WERI-Rb-1 (cell line): Measurements from ENCODE around the gene NUDT8.

Source experiments
- DNase-seq: peaks from one replicate; pipeline ENCODE4 v3.0.0-alpha.2; 2020
- H3K27ac ChIP-seq: fragments of 250-450 bp; sonication (Bioruptor Pico); 2 replicates; pipeline ENCODE4 v1.5.1; 2020; ENCODE audit warnings: mild to moderate bottlenecking, moderate library complexity
- H3K27me3 ChIP-seq: fragments of 250-450 bp; sonication (Bioruptor Pico); 2 replicates; pipeline ENCODE4 v1.5.1; 2021; ENCODE audit warnings: mild to moderate bottlenecking, low read depth, moderate library complexity; ENCODE audit not compliant: insufficient read depth, severe bottlenecking
- H3K36me3 ChIP-seq: fragments of 250-450 bp; sonication (Bioruptor Pico); 2 replicates; pipeline ENCODE4 v1.5.1; 2020; ENCODE audit warnings: mild to moderate bottlenecking, moderate library complexity
- H3K4me3 ChIP-seq: 2 replicates; pipeline ENCODE4 v1.5.1; 2011; ENCODE audit warnings: low read depth, mild to moderate bottlenecking, control low read depth, low read length
- H3K9me3 ChIP-seq: fragments of 250-450 bp; sonication (Bioruptor Pico); 2 replicates; pipeline ENCODE4 v1.5.1; 2021; ENCODE audit warnings: mild to moderate bottlenecking, moderate library complexity; ENCODE audit not compliant: severe bottlenecking
- CTCF ChIP-seq: IDR thresholded peaks from 2 replicates; pipeline ENCODE4 v1.5.1; 2011; ENCODE audit warnings: low read depth, mild to moderate bottlenecking, control low read depth, inconsistent platforms, low read length

The NUDT8 gene

DNA sequence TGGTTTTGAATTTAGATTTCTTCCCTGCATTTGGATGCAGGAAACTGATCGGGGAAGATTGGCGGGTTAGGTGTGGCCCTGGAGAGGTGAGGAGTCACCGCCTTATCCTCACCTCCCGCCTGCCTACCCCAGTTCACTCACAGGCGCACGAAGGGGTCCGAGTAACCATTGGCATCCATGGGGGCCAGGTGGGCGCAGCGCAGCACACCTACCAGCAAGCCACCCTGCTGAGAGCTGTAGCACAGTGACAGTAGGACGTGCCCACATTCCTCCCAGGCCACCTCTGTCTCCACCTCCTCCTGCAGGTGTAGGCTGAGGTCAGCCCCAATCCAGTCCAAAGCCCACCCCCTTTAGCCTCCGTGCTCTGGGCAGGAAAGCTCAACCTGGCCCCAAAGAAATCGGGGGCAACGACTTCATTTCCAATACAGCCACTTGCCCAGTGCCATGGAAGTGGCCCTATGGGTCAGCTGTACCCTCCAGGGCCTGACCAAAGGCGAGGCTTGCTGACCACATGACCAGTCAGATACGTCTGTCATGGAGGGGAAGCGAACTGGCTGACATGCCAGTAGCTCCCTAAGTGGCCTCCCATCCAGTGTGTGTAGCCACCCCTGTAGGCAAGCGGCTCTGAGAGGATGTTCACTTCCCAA, 16.3 kb downstream of the NUDT8 start:
- Histone ChIP-seq H3K36me3 (peaks cover 44% of the 10 kb centered on the region), H3K4me3 (no peak overlapping the region), H3K9me3 (no peaks in the 10 kb centered on the region), H3K27ac (no peak overlapping the region), H3K27me3 (no peaks in the 10 kb centered on the region)
- no peak for TF ChIP-seq CTCF
- DNase-seq, result no peak

DNA sequence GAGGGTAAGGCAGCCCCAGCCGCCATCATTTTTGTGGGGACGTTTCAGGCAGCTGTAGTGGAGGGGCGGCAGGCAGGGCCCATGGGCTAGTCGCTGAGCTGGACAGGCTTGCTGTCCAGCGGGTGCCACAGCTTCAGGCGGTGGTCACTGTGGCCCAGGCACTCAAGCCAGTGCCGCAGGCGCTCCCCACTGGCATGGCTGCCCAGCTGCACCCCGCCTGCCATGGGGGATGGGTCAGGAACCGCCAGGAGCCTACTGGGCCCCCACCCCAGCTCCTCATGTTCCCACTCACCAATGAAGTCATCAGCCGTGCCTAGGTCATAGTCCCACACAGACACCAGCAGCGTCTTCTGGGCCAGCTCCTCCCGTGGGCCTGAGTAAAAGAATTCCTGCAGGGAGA, 17.0 kb downstream of the NUDT8 start:
- peaks cover 49% of the 10 kb centered on the region for H3K36me3 ChIP-seq
- no peaks in the 10 kb centered on the region for H3K27me3 ChIP-seq
- DNase-seq, result no peak
- no peak for TF ChIP-seq CTCF
- H3K4me3 ChIP-seq, result no peak overlapping the region
- H3K9me3 ChIP-seq, result no peaks in the 10 kb centered on the region
- no peak overlapping the region for H3K27ac ChIP-seq

- no peak for DNase-seq
- TF ChIP-seq CTCF, result no peak
- H3K27me3 ChIP-seq, result no peaks in the 10 kb centered on the region
- peaks cover 50% of the 10 kb centered on the region for H3K36me3 ChIP-seq
- H3K4me3 ChIP-seq, result no peak overlapping the region
- H3K9me3 ChIP-seq, result no peaks in the 10 kb centered on the region
- H3K27ac ChIP-seq, result no peak overlapping the region
Measured at GRCh38 chr11:67611704-67612587, 17.8 kb downstream of the NUDT8 start.

- H3K4me3 ChIP-seq, result no peak overlapping the region
- peaks cover 50% of the 10 kb centered on the region for H3K36me3 ChIP-seq
- DNase-seq, result no peak
- H3K27ac ChIP-seq, result no peak overlapping the region
- no peaks in the 10 kb centered on the region for H3K27me3 ChIP-seq
- TF ChIP-seq CTCF, result no peak
- H3K9me3 ChIP-seq, result no peaks in the 10 kb centered on the region
Measured at GRCh38 chr11:67611165-67611564, 18.6 kb downstream of the NUDT8 start.

- no peak for DNase-seq
- H3K27ac ChIP-seq, result no peak overlapping the region
- H3K36me3 ChIP-seq, result peaks cover 50% of the 10 kb centered on the region
- H3K27me3 ChIP-seq, result no peaks in the 10 kb centered on the region
- H3K9me3 ChIP-seq, result no peaks in the 10 kb centered on the region
- no peak for TF ChIP-seq CTCF
- no peak overlapping the region for H3K4me3 ChIP-seq
Measured at GRCh38 chr11:67610302-67610868, 19.4 kb downstream of the NUDT8 start.
